AG08396 (cell line): Measurements from ENCODE around the gene C8B.
A peak's percentile ranks its signal among the peaks of the same experiment; 100 is the strongest.

ENCODE experiments used
- DNase-seq: peaks from one replicate; pipeline ENCODE4 v3.0.0; 2012; ENCODE audit warnings: low spot score, mixed read lengths

The C8B gene

GRCh38 chr1:56972976-56973375 is 7.2 kb upstream of the C8B start:
- DNase-seq = no peak

DNA sequence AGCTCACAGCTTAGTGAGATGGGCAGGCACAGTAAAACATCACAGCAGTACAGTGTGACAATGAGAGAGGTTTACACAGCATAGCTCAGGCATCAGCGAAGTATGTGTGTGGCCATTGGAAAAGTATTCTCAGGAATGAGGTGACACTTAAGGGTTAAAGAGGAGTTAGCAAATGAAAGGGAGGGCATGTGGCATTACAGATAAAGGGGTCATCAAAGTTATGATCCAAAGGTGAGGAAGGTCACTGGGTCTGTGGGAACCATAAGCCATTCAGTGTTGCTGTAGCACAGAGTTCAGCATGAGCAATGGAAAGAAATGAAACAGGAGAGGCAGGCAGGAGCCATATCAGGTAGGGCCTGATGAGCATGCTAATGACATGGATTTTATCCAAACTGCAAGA is 4.5 kb upstream of the C8B start:
- no peak for DNase-seq

DNA sequence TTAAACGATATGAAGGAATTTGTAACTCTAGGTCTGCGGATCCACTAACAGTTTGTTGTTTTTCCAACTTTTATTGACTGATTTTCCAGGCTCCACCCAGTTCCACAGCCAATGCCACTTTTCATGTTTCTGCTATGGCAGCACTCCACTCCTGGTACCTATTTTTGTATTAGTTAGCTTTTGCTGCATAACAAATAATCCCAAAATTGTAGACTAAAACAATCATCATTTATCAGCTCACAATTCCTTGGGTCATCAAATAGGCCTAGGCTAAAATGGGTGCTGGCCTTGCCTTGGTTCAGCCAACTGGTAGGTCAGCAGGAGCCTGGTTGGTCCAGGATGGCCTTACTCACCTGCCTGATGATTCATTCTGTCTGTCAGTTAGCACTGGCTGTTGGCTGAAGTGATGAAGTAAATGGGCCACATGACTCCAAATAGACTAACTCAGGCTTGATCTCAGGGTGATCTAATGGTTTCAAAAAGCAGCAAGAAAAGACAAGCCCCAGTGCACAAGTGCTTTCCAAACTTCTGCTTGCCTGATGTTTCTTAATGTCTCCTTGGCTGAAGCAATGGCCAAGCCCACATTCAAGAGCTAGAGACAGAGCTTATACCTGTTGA is 3.2 kb upstream of the C8B start:
- no peak for DNase-seq

GRCh38 chr1:56967900-56968832 is 2.4 kb upstream of the C8B start:
- peak; percentile 22 for DNase-seq

DNA sequence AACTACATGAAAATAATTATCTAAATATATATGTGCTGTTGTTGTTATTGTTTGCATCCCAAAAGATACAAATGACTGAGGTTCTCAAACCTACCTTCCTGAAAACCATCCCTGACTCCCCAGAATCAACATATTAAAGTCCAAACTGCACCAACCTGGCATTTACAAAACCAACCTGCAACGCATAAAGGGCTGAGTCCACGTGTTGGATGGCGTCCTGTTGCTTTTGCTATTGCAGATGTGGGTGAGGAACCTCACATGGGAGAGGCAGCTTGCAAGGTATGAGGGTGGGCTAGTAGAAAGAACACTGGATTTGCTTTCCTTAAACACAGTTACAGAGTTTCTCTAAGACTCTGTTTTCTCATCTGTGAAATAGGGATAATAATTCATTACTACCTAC is 1.5 kb upstream of the C8B start:
- no peak for DNase-seq

DNA sequence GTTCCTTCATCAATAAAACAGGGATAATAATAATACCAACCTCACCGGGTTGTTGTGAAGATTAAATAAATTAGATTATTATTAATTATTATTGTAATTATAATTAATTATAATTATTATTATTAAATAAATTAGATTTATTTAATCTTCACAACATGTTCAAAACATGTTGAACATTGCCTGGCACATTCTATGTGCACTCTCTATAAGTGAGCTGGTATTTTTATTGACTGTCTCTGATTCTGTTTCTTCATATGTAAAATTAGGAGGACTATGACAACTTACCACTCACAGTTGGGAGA is 834 bp upstream of the C8B start:
- no peak for DNase-seq

DNA sequence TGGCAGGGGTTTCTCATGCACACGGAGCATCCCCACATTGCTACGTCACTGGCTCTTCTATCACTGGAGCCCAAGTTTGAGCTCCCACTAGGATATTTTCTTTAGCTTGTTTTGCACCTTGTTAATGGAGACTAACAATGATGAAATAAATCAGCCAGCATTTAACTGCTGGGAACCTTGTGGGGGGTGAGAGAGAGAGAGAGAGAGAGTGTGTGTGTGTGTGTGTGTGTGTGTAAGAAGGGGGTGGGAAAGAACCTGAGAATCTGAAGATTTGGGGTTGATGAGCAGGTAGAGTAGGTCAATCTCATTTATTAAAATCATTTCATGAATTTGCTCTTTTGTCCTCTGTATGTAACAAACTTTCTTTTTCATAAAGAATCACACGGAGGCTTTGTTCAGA is 624 bp downstream of the C8B start:
- DNase-seq = no peak

DNA sequence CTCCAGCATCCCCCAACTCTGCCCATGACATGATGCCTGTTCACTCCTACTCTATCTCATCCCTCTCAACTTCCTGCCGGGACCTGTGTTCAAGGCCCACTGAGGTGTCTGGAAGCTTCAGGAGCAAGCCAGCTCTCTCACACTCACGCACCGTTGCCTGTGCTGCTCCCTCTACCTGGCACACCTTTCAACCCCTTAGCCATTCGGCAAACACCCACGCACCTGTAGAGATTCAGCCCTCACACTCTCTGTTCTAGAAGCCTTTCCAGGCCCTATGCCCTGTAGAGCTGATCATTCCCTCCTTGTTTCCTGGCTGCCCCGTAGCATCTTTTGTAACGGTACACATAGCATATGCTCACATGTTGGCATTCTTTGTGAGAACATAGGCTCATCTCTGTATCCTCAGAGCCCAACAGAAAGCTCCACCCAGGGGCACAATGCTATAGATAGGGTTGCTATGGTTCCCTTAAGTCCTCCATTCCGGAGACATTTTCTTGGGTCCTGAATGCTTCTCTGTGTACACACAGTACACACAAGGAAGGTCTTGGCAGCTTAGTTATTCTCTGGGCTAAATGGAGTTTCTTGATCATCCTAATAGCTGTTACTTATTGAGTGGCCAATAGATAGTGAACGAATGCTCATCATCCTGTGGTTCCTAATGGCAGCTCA is 1.3 kb downstream of the C8B start:
- no peak for DNase-seq

DNA sequence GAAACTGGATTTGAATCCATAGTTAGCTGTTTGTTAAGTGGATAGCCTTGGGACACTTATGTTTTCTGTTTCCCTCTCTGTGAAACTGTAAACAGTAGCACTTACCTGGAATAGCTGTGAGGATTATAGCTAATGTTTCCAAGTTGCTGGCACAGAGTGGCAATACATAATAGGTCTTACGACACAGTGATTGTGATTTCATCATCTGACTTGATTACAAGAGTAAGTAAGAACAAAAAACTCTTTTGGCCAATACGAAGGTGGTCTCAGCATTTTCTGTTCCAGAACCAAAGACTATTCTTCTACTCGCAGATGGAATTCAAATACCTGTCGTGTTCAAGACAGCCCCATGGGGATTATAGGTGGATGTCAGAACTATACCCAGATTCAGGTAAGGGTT is 2.1 kb downstream of the C8B start:
- no peak for DNase-seq

GRCh38 chr1:56961426-56961825 is 4.4 kb downstream of the C8B start:
- DNase-seq = no peak

- peak; percentile 15 for DNase-seq
Measured at GRCh38 chr1:56958526-56958925, 7.3 kb downstream of the C8B start.

- no peak for DNase-seq
Measured at GRCh38 chr1:56957931-56958330, 7.9 kb downstream of the C8B start.

DNA sequence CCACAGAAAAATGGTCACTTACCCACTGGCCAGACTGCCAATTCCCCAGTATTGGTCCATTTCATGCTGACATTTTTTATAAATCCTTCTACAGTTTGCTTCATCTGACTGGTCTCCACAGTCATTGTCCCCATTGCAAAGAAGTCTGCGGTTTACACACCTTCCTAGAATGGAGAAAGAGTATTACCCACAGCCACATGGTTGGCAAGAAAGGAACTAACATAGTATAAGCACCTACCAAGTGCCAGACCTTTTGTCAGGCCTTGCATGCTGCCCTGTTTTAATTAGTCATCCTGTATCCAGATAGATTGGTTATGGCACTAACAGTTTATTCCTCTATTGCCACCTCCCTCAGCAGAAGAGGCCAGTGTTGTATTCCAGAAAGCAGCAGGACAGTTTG is 11.2 kb downstream of the C8B start:
- no peak for DNase-seq

- no peak for DNase-seq
Measured at GRCh38 chr1:56953386-56953785, 12.4 kb downstream of the C8B start.

DNA sequence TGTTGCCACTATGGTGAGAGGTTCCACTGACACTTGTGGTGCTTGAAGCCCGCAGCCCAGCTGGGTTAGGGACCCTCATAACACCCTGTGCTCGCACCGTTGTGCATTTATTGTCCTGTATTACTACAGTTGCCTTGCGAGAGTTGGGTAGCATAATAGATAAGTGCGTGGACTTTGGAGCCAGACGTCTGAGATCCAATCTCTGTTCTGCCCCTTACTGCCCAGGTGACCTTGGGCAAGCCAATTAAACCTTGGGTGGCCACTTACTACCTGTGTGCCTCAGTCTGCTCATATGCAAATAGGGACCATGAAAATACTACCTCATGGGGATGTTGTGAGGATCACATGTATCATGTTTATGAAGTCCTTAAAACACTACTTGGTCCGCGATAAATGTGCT is 13.3 kb downstream of the C8B start:
- no peak for DNase-seq

DNA sequence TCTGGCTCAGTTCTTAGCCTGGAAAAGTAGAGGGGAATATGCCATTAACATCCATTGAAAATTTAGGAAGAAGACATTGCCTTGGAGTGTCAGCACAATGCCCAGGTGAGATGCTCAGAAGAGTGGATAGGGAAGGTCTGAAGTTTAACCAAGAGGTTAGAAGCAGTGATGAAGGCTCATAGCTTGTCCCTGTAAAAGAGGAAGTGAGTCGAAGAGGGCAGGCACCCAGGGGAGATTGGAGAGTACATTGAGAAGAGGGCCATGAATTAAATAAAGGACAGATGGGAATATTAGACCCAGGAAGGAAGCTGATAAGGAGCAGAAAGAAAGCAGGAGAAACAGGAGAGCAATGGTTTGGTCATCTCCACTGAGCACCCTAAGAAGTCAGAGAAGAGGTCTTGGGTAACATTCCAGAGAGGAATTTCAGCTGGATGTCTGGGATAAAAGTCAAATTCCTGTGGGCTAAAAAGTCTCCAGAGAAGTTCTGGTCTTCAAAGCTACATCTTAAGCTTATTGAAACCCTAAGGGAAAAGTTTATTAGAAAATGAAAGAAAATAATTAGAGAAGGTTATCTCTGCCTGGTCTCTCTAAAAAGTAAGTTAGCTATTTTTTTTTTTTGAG is 17.3 kb downstream of the C8B start:
- peak; percentile 26 for DNase-seq

- no peak for DNase-seq
Measured at GRCh38 chr1:56940039-56940438, 25.8 kb downstream of the C8B start.

DNA sequence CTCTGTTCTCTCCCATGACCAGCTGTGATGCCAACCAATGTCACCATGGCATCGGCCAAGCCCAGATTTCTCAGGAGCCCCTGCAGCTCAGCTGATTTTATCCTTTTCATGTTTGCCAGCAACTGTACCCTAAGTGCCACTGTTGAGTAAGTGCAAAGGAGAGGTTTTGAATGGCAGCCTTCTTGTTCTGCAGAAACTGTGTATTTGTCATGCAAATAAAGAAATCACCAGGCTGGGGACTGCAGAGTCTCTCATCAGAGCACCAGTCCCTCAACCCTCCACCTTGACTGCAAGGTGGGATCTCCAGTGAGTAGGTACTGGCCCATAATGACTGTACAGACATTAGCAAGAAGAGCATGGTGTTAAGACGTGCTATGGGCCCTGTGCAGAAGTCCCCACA is 26.6 kb downstream of the C8B start:
- DNase-seq = no peak

DNA sequence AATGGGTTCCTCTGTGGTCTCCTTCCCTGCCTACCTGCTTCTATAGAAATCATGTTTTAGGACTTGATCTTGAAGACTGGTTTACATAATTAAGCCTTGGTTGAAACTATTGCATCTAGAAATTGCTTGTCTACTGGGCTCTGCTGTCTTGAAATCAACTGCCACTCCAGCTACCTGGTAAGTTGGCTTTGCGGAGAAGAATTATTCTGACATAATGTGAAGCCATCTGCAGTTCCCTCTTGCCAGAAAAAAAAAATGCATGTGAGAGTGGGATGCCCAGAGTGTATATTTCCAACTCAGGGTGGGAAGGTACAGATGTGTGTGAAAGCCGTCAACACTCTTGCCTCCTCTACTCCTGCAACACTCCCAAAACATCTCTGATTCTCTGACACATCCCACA is 27.2 kb downstream of the C8B start:
- DNase-seq = no peak

DNA sequence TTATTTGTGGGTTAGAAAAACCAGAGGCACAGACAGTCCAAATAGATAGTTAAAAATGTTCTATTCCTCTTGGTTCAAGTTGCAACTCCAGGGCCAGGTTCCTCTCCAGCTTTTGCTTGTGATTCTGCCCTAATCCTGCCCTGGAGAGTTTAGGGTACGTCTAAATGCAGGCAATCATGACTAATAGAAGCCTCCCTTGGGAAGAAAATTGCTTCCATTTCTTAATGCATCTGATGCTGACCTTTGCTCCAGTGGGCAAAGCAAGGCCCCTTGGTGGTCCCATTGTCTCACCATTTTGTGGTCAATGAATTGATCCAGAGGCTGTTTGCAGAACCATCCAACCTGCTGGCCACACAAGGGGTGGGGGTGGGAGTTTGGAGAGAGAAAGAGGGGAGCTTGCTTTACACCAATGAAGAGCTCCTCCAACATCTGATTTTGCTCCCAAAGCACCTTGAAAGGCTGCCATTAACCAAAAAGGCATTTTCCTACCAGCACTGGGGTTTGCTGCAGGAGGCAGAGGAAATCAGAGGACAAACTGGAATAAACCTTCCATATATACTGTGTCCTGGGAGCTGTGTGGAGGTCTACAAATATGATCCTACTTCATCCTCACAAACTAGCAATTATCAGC is 31.3 kb downstream of the C8B start:
- no peak for DNase-seq

- DNase-seq = no peak
Measured at GRCh38 chr1:56933606-56934005, 32.2 kb downstream of the C8B start.

DNA sequence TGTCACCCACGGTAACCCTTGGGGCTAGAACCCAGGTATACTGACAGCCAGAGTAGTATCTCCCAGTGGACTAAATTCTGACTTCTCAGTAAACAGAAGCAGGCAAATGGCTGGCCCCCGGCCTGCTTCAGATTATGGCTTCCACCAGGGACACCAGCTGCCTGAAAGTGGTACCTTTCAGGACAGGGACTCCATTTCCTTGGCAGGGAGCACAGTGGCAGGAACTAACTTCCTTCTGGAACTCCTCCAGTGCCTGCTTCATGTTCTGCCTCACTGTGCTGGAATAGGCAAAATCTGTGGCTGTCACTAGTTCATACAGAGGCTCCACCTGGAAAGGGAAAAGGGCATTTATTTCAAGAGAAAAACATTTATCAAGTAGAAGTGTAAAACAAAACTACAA is 32.7 kb downstream of the C8B start:
- no peak for DNase-seq
